Measurements from ENCODE around the gene DNAI7. TPM values are rescaled to one million over a fixed set of nuclear protein-coding genes. Genes with fewer than 3 reads are reported as not detected.

DNAI7 gene
- total and polyA plus RNA-seq, 4 donors: 0.07 to 0.17 (median 0.14) TPM; not detected in 1

DNA sequence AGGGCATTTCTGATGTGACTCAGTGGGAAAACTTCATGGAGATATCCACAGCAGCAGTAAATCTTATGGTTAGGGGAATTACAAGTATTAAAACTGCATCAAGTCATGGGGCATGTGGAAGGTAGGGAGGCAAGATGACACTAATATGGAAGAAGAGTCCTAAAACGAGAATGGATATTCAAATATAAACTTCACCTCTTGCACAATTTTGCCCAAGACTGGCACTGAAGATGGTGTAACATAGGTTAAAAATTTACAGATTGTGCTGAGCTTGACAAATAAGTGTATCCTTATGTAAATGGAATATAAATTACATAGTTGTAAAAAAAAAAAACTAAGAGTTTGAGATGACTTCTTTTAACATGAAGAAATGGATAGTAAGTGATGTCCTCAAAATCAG, 12.9 kb upstream of the DNAI7 start:
- TF ChIP-seq, protein P1, sequence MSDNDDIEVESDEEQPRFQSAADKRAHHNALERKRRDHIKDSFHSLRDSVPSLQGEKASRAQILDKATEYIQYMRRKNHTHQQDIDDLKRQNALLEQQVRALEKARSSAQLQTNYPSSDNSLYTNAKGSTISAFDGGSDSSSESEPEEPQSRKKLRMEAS (IDR thresholded peaks at IDR 0.05): peak; percentile 30
- TF ChIP-seq, protein P2, sequence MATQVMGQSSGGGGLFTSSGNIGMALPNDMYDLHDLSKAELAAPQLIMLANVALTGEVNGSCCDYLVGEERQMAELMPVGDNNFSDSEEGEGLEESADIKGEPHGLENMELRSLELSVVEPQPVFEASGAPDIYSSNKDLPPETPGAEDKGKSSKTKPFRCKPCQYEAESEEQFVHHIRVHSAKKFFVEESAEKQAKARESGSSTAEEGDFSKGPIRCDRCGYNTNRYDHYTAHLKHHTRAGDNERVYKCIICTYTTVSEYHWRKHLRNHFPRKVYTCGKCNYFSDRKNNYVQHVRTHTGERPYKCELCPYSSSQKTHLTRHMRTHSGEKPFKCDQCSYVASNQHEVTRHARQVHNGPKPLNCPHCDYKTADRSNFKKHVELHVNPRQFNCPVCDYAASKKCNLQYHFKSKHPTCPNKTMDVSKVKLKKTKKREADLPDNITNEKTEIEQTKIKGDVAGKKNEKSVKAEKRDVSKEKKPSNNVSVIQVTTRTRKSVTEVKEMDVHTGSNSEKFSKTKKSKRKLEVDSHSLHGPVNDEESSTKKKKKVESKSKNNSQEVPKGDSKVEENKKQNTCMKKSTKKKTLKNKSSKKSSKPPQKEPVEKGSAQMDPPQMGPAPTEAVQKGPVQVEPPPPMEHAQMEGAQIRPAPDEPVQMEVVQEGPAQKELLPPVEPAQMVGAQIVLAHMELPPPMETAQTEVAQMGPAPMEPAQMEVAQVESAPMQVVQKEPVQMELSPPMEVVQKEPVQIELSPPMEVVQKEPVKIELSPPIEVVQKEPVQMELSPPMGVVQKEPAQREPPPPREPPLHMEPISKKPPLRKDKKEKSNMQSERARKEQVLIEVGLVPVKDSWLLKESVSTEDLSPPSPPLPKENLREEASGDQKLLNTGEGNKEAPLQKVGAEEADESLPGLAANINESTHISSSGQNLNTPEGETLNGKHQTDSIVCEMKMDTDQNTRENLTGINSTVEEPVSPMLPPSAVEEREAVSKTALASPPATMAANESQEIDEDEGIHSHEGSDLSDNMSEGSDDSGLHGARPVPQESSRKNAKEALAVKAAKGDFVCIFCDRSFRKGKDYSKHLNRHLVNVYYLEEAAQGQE (IDR thresholded peaks at IDR 0.05): no peak
- TF ChIP-seq RXRA (IDR thresholded peaks at IDR 0.05) (peak; percentile 21 to 24), HNF4A (conservative IDR thresholded peaks at IDR 0.05) (peak; percentile 40 to 49), YY1 (IDR thresholded peaks at IDR 0.05) (peak; percentile 37), GABPA (IDR thresholded peaks at IDR 0.05 in 1 of 2, conservative IDR thresholded peaks at IDR 0.05 in 1 of 2) (no peak), FOXA2 (IDR thresholded peaks at IDR 0.05) (no peak), EGR1 (IDR thresholded peaks at IDR 0.05; ENCODE audit: low read depth in 2 of 2) (no peak), SP1 (IDR thresholded peaks at IDR 0.05) (peak; percentile 29)
- TF ChIP-seq, protein P3, sequence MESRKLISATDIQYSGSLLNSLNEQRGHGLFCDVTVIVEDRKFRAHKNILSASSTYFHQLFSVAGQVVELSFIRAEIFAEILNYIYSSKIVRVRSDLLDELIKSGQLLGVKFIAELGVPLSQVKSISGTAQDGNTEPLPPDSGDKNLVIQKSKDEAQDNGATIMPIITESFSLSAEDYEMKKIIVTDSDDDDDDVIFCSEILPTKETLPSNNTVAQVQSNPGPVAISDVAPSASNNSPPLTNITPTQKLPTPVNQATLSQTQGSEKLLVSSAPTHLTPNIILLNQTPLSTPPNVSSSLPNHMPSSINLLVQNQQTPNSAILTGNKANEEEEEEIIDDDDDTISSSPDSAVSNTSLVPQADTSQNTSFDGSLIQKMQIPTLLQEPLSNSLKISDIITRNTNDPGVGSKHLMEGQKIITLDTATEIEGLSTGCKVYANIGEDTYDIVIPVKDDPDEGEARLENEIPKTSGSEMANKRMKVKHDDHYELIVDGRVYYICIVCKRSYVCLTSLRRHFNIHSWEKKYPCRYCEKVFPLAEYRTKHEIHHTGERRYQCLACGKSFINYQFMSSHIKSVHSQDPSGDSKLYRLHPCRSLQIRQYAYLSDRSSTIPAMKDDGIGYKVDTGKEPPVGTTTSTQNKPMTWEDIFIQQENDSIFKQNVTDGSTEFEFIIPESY (IDR thresholded peaks at IDR 0.05): no peak
- TF ChIP-seq, protein P4, sequence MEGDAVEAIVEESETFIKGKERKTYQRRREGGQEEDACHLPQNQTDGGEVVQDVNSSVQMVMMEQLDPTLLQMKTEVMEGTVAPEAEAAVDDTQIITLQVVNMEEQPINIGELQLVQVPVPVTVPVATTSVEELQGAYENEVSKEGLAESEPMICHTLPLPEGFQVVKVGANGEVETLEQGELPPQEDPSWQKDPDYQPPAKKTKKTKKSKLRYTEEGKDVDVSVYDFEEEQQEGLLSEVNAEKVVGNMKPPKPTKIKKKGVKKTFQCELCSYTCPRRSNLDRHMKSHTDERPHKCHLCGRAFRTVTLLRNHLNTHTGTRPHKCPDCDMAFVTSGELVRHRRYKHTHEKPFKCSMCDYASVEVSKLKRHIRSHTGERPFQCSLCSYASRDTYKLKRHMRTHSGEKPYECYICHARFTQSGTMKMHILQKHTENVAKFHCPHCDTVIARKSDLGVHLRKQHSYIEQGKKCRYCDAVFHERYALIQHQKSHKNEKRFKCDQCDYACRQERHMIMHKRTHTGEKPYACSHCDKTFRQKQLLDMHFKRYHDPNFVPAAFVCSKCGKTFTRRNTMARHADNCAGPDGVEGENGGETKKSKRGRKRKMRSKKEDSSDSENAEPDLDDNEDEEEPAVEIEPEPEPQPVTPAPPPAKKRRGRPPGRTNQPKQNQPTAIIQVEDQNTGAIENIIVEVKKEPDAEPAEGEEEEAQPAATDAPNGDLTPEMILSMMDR (IDR thresholded peaks at IDR 0.05; ENCODE audit: low read depth, low read length, missing input control): no peak

DNA sequence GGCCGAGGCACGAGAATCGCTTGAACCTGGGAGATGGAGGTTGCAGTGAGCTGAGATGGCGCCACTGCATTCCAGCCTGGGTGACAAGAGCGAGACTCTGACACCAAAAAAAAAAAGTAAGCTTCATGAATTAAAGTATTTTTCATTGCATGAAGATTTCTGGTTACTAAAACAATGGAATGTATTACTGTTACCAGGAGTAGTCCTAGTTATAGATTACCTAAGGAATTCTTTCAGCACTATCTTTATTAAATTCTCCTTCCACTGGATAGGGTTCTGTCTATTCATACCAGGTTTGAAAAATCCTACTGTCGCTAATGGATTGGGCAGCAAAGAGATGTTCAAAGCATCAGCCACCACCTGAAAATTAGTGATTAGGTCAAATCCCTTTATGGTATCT, 12.5 kb upstream of the DNAI7 start:
- Histone ChIP-seq H3K4me1 (ENCODE audit: control insufficient read depth in 4 of 4, insufficient read depth in 4 of 4, low read length in 3 of 4) (peaks cover 1 to 18% (median 9%) of the 10 kb centered on the region in 4 donors), H3K9me3 (ENCODE audit: control insufficient read depth in 4 of 4, low read length in 3 of 4) (no peaks in the 10 kb centered on the region), H3K4me3 (ENCODE audit: low read depth in 1 of 3, low read length in 3 of 3) (no peak overlapping the region), H3K27ac (ENCODE audit: low read depth in 1 of 2, low read length in 2 of 2) (no peak overlapping the region), H3K9ac (ENCODE audit: low read depth in 1 of 2, low read length in 2 of 2) (no peak overlapping the region), H3K27me3 (ENCODE audit: control insufficient read depth in 4 of 4, insufficient read depth in 4 of 4, low read length in 3 of 4) (no peaks in the 10 kb centered on the region), H3K36me3 (ENCODE audit: control insufficient read depth in 4 of 4, insufficient read depth in 3 of 4, low read depth in 1 of 4, low read length in 3 of 4) (peaks cover 0 to 21% (median 4%) of the 10 kb centered on the region in 4 donors)
- WGBS: 96% methylated on average over 6 of the region's 6 CpGs
- no peak for DNase-seq (ENCODE audit: low spot score)
- TF ChIP-seq, protein P5, sequence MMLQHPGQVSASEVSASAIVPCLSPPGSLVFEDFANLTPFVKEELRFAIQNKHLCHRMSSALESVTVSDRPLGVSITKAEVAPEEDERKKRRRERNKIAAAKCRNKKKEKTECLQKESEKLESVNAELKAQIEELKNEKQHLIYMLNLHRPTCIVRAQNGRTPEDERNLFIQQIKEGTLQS (IDR thresholded peaks at IDR 0.05): no peak
- TF ChIP-seq RAD21 (IDR thresholded peaks at IDR 0.05) (no peak), FOXA2 (IDR thresholded peaks at IDR 0.05) (no peak), GABPA (IDR thresholded peaks at IDR 0.05 in 1 of 2, conservative IDR thresholded peaks at IDR 0.05 in 1 of 2) (no peak), SP1 (IDR thresholded peaks at IDR 0.05) (no peak), TAF1 (conservative IDR thresholded peaks at IDR 0.05) (no peak), YY1 (IDR thresholded peaks at IDR 0.05) (no peak), FOXA1 (IDR thresholded peaks at IDR 0.05) (no peak), NR2F2 (IDR thresholded peaks at IDR 0.05) (no peak), HNF4G (IDR thresholded peaks at IDR 0.05) (no peak), HNF4A (conservative IDR thresholded peaks at IDR 0.05) (no peak), EGR1 (IDR thresholded peaks at IDR 0.05; ENCODE audit: low read depth in 2 of 2) (no peak), JUND (IDR thresholded peaks at IDR 0.05) (no peak), RXRA (IDR thresholded peaks at IDR 0.05) (no peak)
- TF ChIP-seq, protein P3 (IDR thresholded peaks at IDR 0.05): no peak
- TF ChIP-seq, protein P4 (IDR thresholded peaks at IDR 0.05; ENCODE audit: low read depth, low read length, missing input control): no peak
- TF ChIP-seq, protein P1 (IDR thresholded peaks at IDR 0.05): no peak

More for the DNA sequence above, 12.9 kb upstream of the DNAI7 start:
- H3K36me3 ChIP-seq (ENCODE audit: control insufficient read depth in 4 of 4, insufficient read depth in 3 of 4, low read depth in 1 of 4, low read length in 3 of 4): peaks cover 0 to 21% (median 4%) of the 10 kb centered on the region in 4 donors
- H3K4me3 ChIP-seq (ENCODE audit: low read depth in 1 of 3, low read length in 3 of 3): no peak overlapping the region
- H3K27ac ChIP-seq (ENCODE audit: low read depth in 1 of 2, low read length in 2 of 2): no peak overlapping the region
- peaks cover 1 to 18% (median 9%) of the 10 kb centered on the region in 4 donors for H3K4me1 ChIP-seq (ENCODE audit: control insufficient read depth in 4 of 4, insufficient read depth in 4 of 4, low read length in 3 of 4)
- H3K9me3 ChIP-seq (ENCODE audit: control insufficient read depth in 4 of 4, low read length in 3 of 4): no peaks in the 10 kb centered on the region
- H3K27me3 ChIP-seq (ENCODE audit: control insufficient read depth in 4 of 4, insufficient read depth in 4 of 4, low read length in 3 of 4): no peaks in the 10 kb centered on the region
- DNase-seq (ENCODE audit: low spot score): no peak
- 32% methylated on average over 1 of the region's 1 CpG for WGBS
- no peak overlapping the region for H3K9ac ChIP-seq (ENCODE audit: low read depth in 1 of 2, low read length in 2 of 2)

Data from liver (tissue), 9 donors.